Articular chondrocyte of knee joint (primary cell): ENCODE results near the gene SNX22. TPM values are rescaled to one million over a fixed set of nuclear protein-coding genes. Genes with fewer than 3 reads are reported as not detected.

Source experiments
- small RNA-seq: library from RNA; depleted of rRNA; stranded (forward); fragments of <200 nt; gene quantifications from one replicate; pipeline ENCODE3, GENCODE V24; 2012
- total RNA-seq: library from RNA; depleted of rRNA; stranded (reverse); fragments of >200 nt; gene quantifications from 2 replicates; pipeline ENCODE4 v1.2.3, GENCODE V29; 2012

SNX22 gene
- total RNA-seq: 0.13 and 0.32 TPM in 2 replicates

GRCh38 chr15:64151727-64152506 lies at the start of gene SNX22:
Gene SNX22, plus strand, starts transcription at chr15:64151731. Its CDS starts 45 bp downstream, at chr15:64151776.

GRCh38 chr15:64162869-64163658 lies 11.5 kb downstream of the SNX22 start, which contains the start of gene PPIB:
Gene PPIB, minus strand, starts transcription at chr15:64163022. Its CDS starts 36 bp downstream, at chr15:64162986.

Small RNAs within 50 kb of the gene (small RNA-seq; reads per million reads assigned to genes)
- gene RF00019: not detected

Other genes starting within 250 kb of the SNX22 start
- gene DAPK2, start 105.2 kb upstream of the SNX22 start, total RNA-seq: 14.8 and 20.4 TPM in 2 replicates
- gene CIAO2A, start 57.9 kb upstream of the SNX22 start, total RNA-seq: 52.1 and 54.5 TPM in 2 replicates
- gene SNX1, start 55.7 kb upstream of the SNX22 start, total RNA-seq: 59.3 and 60.5 TPM in 2 replicates
- 858 and 860 TPM in 2 replicates for gene PPIB, start 11.3 kb downstream of the SNX22 start, total RNA-seq
- 23.0 and 41.2 TPM in 2 replicates for gene CSNK1G1, start 204.4 kb downstream of the SNX22 start, total RNA-seq
- 56.4 and 76.7 TPM in 2 replicates for gene PCLAF, start 229.7 kb downstream of the SNX22 start, total RNA-seq
- 12.5 and 12.9 TPM in 2 replicates for gene TRIP4, start 236.1 kb downstream of the SNX22 start, total RNA-seq